ENCODE results near the gene C22orf23. TPM values are rescaled to one million over a fixed set of nuclear protein-coding genes. Genes with fewer than 3 reads are reported as not detected.
A peak's percentile ranks its signal among the peaks of the same experiment; 100 is the strongest.

The C22orf23 gene
- under 1 TPM in 1 of 2 donors, not detected in 1; 0.33 TPM for total RNA-seq

GRCh38 chr22:37953437-37954179 is at the start of gene C22orf23, which contains the start of gene POLR2F:
C22orf23 (minus strand) TSS chr22:37953601; CDS start chr22:37953149, 452 bp downstream.
POLR2F (plus strand) TSS chr22:37953699; CDS start chr22:37953788, 89 bp downstream.
- Mint-ChIP-seq H3K4me1 (ENCODE audit: low read depth in 2 of 2) (peaks cover 33% of the 10 kb centered on the region in 2 donors), H3K27ac (peak within 1 kb of the TSS; percentile 72 to 90)

GRCh38 chr22:37999640-38000272 is 46.4 kb upstream of the C22orf23 start:
- Mint-ChIP-seq H3K27me3 (no peaks in the 10 kb centered on the region), H3K36me3 (no peaks in the 10 kb centered on the region), H3K4me3 (no peak overlapping the region), H3K4me1 (ENCODE audit: low read depth in 2 of 2) (peaks cover 30 to 38% of the 10 kb centered on the region in 2 donors), H3K9me3 (no peaks in the 10 kb centered on the region), H3K27ac (peak overlapping the region in 1 of 2 donors; percentile 66)
- ATAC-seq: no peak
- no peak for DNase-seq (ENCODE audit: low spot score)

More at GRCh38 chr22:37953437-37954179, at the start of gene C22orf23, which contains the start of gene POLR2F:
- Mint-ChIP-seq H3K9me3 (no peaks in the 10 kb centered on the region), H3K36me3 (peaks cover 23% of the 10 kb centered on the region), H3K4me3 (peak within 1 kb of the TSS; percentile 98), H3K27me3 (peaks cover 0 to 7% of the 10 kb centered on the region in 2 donors)
- peak; percentile 97 for ATAC-seq
- peak; percentile 95 for DNase-seq (ENCODE audit: low spot score)

- Mint-ChIP-seq H3K27me3 (no peaks in the 10 kb centered on the region), H3K27ac (peak overlapping the region in 1 of 2 donors; percentile 66), H3K9me3 (no peaks in the 10 kb centered on the region), H3K36me3 (no peaks in the 10 kb centered on the region), H3K4me1 (ENCODE audit: low read depth in 2 of 2) (peaks cover 30 to 36% of the 10 kb centered on the region in 2 donors), H3K4me3 (no peak overlapping the region)
- DNase-seq (ENCODE audit: low spot score): no peak
- no peak for ATAC-seq
Observed at GRCh38 chr22:37999236-37999635, 45.8 kb upstream of the C22orf23 start.

- H3K9me3 Mint-ChIP-seq: no peaks in the 10 kb centered on the region
- no peaks in the 10 kb centered on the region for H3K36me3 Mint-ChIP-seq
- H3K4me3 Mint-ChIP-seq: no peak overlapping the region
- DNase-seq (ENCODE audit: low spot score) (no peak), ATAC-seq (no peak)
- H3K27me3 Mint-ChIP-seq: no peaks in the 10 kb centered on the region
- H3K4me1 Mint-ChIP-seq (ENCODE audit: low read depth in 2 of 2): peaks cover 30 to 37% of the 10 kb centered on the region in 2 donors
- peak overlapping the region in 1 of 2 donors; percentile 66 for H3K27ac Mint-ChIP-seq
Observed at GRCh38 chr22:37998543-37998942, 45.1 kb upstream of the C22orf23 start.

DNA sequence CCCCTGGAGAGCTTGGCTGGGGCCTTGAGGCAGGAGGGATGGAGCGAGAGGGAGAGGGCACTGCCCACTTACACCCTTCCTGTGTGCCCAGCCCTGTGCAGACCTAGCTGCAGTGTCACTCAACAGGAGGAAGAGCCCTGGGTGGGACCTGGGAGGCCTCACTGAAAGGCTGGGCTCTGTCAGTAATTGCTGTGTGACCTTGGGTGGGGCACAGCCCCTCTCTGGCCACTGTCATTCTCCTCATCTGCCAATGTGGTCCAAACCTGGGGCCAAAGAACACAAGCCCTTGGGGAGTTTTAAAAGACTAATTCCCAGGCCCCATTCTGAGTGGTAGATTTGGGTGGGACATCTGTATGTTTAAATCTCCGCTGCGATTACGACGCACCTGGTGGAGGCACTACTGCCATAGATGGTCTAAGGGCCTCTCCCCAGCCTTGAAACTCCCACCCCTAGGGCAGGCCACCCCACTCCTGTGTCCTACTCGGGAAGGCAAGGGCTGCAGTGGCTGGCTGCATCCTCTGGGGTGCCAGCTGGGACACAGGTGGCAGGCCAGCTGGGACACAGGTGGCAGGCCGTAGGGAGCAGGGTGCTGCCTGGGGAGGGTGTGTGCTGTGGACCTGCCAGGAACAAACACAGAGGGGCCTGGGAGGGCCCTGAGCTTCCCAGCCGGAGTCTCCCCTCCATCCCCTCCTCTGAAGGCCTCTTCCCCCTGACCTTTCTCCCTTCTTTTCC is 43.3 kb upstream of the C22orf23 start:
- no peak for ATAC-seq
- Mint-ChIP-seq H3K36me3 (no peaks in the 10 kb centered on the region), H3K4me1 (ENCODE audit: low read depth in 2 of 2) (peaks cover 25 to 41% of the 10 kb centered on the region in 2 donors), H3K4me3 (peak overlapping the region; percentile 61), H3K27ac (peak overlapping the region; percentile 66 to 76), H3K27me3 (no peaks in the 10 kb centered on the region), H3K9me3 (no peaks in the 10 kb centered on the region)
- DNase-seq (ENCODE audit: low spot score): no peak

- H3K4me3 Mint-ChIP-seq: no peak overlapping the region
- no peaks in the 10 kb centered on the region for H3K36me3 Mint-ChIP-seq
- H3K9me3 Mint-ChIP-seq: no peaks in the 10 kb centered on the region
- H3K4me1 Mint-ChIP-seq (ENCODE audit: low read depth in 2 of 2): peaks cover 25 to 44% of the 10 kb centered on the region in 2 donors
- DNase-seq (ENCODE audit: low spot score): no peak
- no peak for ATAC-seq
- H3K27ac Mint-ChIP-seq: peak overlapping the region; percentile 66 to 76
- no peaks in the 10 kb centered on the region for H3K27me3 Mint-ChIP-seq
Observed at GRCh38 chr22:37996079-37996478, 42.7 kb upstream of the C22orf23 start.

- DNase-seq (ENCODE audit: low spot score): no peak
- Mint-ChIP-seq H3K27me3 (no peaks in the 10 kb centered on the region), H3K36me3 (no peaks in the 10 kb centered on the region), H3K4me1 (ENCODE audit: low read depth in 2 of 2) (peaks cover 25 to 44% of the 10 kb centered on the region in 2 donors), H3K27ac (peak overlapping the region; percentile 66 to 76), H3K9me3 (no peaks in the 10 kb centered on the region), H3K4me3 (peak overlapping the region; percentile 39)
- no peak for ATAC-seq
Observed at GRCh38 chr22:37995460-37995859, 42.1 kb upstream of the C22orf23 start.

GRCh38 chr22:37994982-37995381 is 41.6 kb upstream of the C22orf23 start:
- no peaks in the 10 kb centered on the region for H3K27me3 Mint-ChIP-seq
- ATAC-seq: no peak
- peaks cover 25 to 44% of the 10 kb centered on the region in 2 donors for H3K4me1 Mint-ChIP-seq (ENCODE audit: low read depth in 2 of 2)
- H3K36me3 Mint-ChIP-seq: no peaks in the 10 kb centered on the region
- peak overlapping the region; percentile 66 to 76 for H3K27ac Mint-ChIP-seq
- DNase-seq (ENCODE audit: low spot score): no peak
- H3K4me3 Mint-ChIP-seq: peak overlapping the region; percentile 39
- no peaks in the 10 kb centered on the region for H3K9me3 Mint-ChIP-seq

- DNase-seq (ENCODE audit: low spot score): no peak
- Mint-ChIP-seq H3K4me3 (peak overlapping the region; percentile 34), H3K36me3 (no peaks in the 10 kb centered on the region), H3K27ac (peak overlapping the region; percentile 11 to 31), H3K4me1 (ENCODE audit: low read depth in 2 of 2) (peaks cover 25 to 44% of the 10 kb centered on the region in 2 donors), H3K27me3 (no peaks in the 10 kb centered on the region), H3K9me3 (no peaks in the 10 kb centered on the region)
- ATAC-seq: peak; percentile 73 to 80
Observed at GRCh38 chr22:37994049-37994448, 40.6 kb upstream of the C22orf23 start.

DNA sequence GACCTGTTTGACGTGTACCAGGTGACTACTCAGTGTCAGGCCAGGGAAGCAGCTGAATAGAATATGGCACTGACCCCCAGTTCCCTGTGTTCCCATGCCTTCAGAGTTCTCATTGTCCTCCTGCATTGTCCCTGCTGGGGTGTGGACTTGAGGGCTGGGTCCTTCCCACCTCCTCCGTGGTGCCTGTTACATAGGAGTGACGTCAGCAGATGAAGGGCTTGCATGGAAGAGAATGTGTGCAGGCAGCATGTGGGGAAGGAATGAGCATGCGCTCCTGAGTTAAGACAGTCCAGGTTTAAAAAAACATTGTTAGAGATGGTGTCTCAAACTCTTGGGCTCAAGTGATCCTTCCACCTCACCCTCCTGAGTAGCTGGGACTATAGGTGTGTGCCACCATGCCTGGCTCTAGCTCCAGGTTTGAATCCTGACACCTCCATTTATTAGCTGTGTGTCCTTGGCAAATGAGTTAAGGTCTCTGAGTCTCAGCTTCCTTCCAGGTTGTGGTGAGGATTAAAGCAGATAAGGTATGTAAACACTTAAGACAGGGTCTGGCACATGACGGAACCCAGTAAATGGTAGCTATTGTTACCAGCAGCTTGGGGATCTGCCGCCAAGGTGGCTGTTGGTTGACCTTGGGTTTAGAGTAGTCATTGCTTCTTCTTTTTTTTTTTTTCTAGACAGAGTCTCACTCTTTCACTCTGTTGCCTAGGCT is 38.5 kb upstream of the C22orf23 start:
- H3K4me1 Mint-ChIP-seq (ENCODE audit: low read depth in 2 of 2): peaks cover 16 to 34% of the 10 kb centered on the region in 2 donors
- H3K27me3 Mint-ChIP-seq: no peaks in the 10 kb centered on the region
- ATAC-seq (no peak), DNase-seq (ENCODE audit: low spot score) (no peak)
- no peaks in the 10 kb centered on the region for H3K36me3 Mint-ChIP-seq
- H3K27ac Mint-ChIP-seq: no peak overlapping the region
- H3K9me3 Mint-ChIP-seq: no peaks in the 10 kb centered on the region
- no peak overlapping the region for H3K4me3 Mint-ChIP-seq

DNA sequence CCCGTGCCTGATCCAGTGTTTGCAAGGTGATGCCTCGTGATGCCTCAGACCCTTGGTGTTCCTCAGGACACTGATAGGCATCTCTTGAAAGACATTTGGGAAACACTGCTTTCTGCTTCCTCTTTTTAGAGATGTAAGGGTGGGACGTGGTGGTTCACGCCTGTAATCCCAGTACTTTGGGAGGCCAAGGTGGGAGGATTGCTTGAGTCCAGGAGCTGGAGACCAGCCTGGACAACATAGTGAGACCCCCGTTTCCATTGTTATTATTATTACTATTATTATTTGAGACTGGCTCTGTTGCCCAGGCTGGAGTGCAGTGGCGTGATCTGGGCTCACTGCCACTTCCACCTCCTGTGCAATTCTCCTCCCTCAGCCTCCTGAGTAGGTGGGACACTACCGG is 37.5 kb upstream of the C22orf23 start:
- ATAC-seq: no peak
- Mint-ChIP-seq H3K4me1 (ENCODE audit: low read depth in 2 of 2) (peaks cover 10 to 25% of the 10 kb centered on the region in 2 donors), H3K4me3 (no peak overlapping the region), H3K27ac (no peak overlapping the region), H3K9me3 (no peaks in the 10 kb centered on the region), H3K36me3 (no peaks in the 10 kb centered on the region), H3K27me3 (no peaks in the 10 kb centered on the region)
- no peak for DNase-seq (ENCODE audit: low spot score)

DNA sequence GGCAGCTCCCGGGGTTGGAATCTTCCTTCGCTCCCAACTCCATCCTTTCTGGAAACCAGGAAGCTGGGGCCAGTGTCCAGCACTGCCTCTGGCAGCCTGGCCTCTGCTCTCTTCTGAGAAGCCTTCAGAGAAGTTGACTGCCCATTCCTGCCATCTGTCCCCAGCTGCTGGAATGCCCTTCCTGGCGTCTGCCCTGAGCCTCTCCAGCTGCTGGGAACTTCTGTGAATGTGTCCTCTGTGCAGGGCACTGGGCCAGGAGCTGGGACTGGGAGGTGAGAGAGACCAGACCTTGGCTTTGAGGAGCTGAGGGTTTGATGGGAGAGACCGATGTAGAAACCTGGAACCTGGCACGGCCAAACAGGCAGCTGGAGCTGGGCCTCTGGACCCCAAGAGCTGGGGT is 36.9 kb upstream of the C22orf23 start:
- ATAC-seq (no peak), DNase-seq (ENCODE audit: low spot score) (no peak)
- Mint-ChIP-seq H3K4me3 (no peak overlapping the region), H3K27me3 (no peaks in the 10 kb centered on the region), H3K4me1 (ENCODE audit: low read depth in 2 of 2) (peaks cover 5 to 19% of the 10 kb centered on the region in 2 donors), H3K27ac (no peak overlapping the region), H3K9me3 (no peaks in the 10 kb centered on the region), H3K36me3 (no peaks in the 10 kb centered on the region)
